ENCODE measurements around the gene PPIA. TPM values are rescaled to one million over a fixed set of nuclear protein-coding genes. Genes with fewer than 3 reads are reported as not detected.

PPIA gene
- total RNA-seq, 1 experiment from 2014 or later: 2,409 TPM

GRCh38 chr7:44793919-44794318 is 2.6 kb upstream of the PPIA start:
- Histone ChIP-seq H3K79me2 (ENCODE audit: insufficient read depth, low read length) (peaks cover 19% of the 10 kb centered on the region; the same call in 1 of the 2 replicates), H3K14ac (ENCODE audit: insufficient read depth, low read length) (no peak overlapping the region), H4K5ac (ENCODE audit: insufficient read length, low read depth, low read length) (no peak overlapping the region), H2BK12ac (ENCODE audit: insufficient read length, low read depth, low read length) (no peak overlapping the region), H3K56ac (ENCODE audit: insufficient read length, low read depth, low read length) (no peak overlapping the region), H3T11ph (ENCODE audit: low read length) (no peak overlapping the region), H4K8ac (replicated peaks; ENCODE audit: insufficient read length, low read depth, low read length) (no peak overlapping the region), H4K91ac (ENCODE audit: insufficient read length, low read depth, low read length) (no peak overlapping the region), H3K18ac (ENCODE audit: insufficient read length, low read depth, low read length) (no peak overlapping the region), H3K9ac (ENCODE audit: extremely low read depth, insufficient read length, low read length) (no peak overlapping the region), H3K79me1 (ENCODE audit: insufficient read depth, low read depth, low read length, poor library complexity, severe bottlenecking) (peaks cover 2% of the 10 kb centered on the region), H2BK15ac (ENCODE audit: low read depth, low read length) (no peak overlapping the region), H3K27ac (ENCODE audit: insufficient read length, low read depth, low read length) (no peak overlapping the region), H2AFZ (ENCODE audit: low read length) (no peak overlapping the region), H2BK20ac (ENCODE audit: low read depth, low read length, poor library complexity, severe bottlenecking) (no peak overlapping the region), H3K4ac (ENCODE audit: low read depth, low read length) (no peak overlapping the region), H2AK5ac (ENCODE audit: insufficient read length, low read length) (no peak overlapping the region), H2BK120ac (ENCODE audit: low read depth, low read length, poor library complexity, severe bottlenecking) (no peak overlapping the region), H3K9me3 (ENCODE audit: control insufficient read depth, low read depth, low read length) (no peaks in the 10 kb centered on the region), H3K23me2 (ENCODE audit: insufficient read length, low read depth, low read length, poor library complexity, severe bottlenecking) (peaks cover 5% of the 10 kb centered on the region), H2BK5ac (ENCODE audit: insufficient read length, low read length) (no peak overlapping the region), H3K27me3 (ENCODE audit: insufficient read depth, low read length) (no peaks in the 10 kb centered on the region), H4K20me1 (ENCODE audit: control insufficient read depth, insufficient read depth, insufficient read length) (no peaks in the 10 kb centered on the region), H3K4me2 (ENCODE audit: insufficient read depth, insufficient read length, low read length) (no peak overlapping the region), H3K23ac (ENCODE audit: insufficient read length, low read depth, low read length) (no peak overlapping the region), H3K4me1 (ENCODE audit: insufficient read depth, low read length) (no peaks in the 10 kb centered on the region)
- peaks cover 15 to 20% (median 16%) of the 10 kb centered on the region in 3 experiments for H3K36me3 Mint-ChIP-seq (ENCODE audit: insufficient read depth in 1 of 3, low read depth in 3 of 3)
- peak overlapping the region in 1 of 3 experiments; percentile 18; a peak in 1 of 7 replicates for H3K27ac Mint-ChIP-seq
- peaks cover 2 to 3% of the 10 kb centered on the region in 2 experiments; a peak in 2 of 5 replicates for H3K9me3 Mint-ChIP-seq
- H3K4me1 Mint-ChIP-seq: peaks cover 4 to 11% of the 10 kb centered on the region in 2 experiments
- DNase-seq: no peak
- peak overlapping the region in 1 of 2 experiments; percentile 46; a peak in 2 of 5 replicates for H3K4me3 Mint-ChIP-seq
- TF ChIP-seq CTCF (conservative IDR thresholded peaks at IDR 0.05): no peak
- no CpG with 5 or more reads among the region's 5 CpGs for WGBS (ENCODE audit: extremely low coverage, insufficient read length, low lambda C conversion rate)
- H3K27me3 Mint-ChIP-seq (ENCODE audit: low read depth): 0 out of 2 replicates have a peak, but pooled peaks cover 5% of the 10 kb centered on the region

Measured in H9 (cell line).